H9 (cell line): ENCODE measurements around the gene FAM25A. TPM values are rescaled to one million over a fixed set of nuclear protein-coding genes. Genes with fewer than 3 reads are reported as not detected.

ENCODE experiments used
- DNase-seq: peaks from one replicate; pipeline ENCODE4 v3.0.0-alpha.2; 2017
- H2AFZ ChIP-seq: one replicate; pipeline ENCODE4 v1.6.1; 2013; ENCODE audit warnings: mild to moderate bottlenecking, low read length, control low read depth, moderate library complexity
- H2AK5ac ChIP-seq: 2 replicates; pipeline ENCODE4 v1.6.1; 2013; ENCODE audit warnings: low read length, control low read depth, mixed read lengths; ENCODE audit not compliant: insufficient read length
- H2BK120ac ChIP-seq: one replicate; pipeline ENCODE4 v1.6.1; 2013; ENCODE audit warnings: low read depth, mild to moderate bottlenecking, low read length, control low read depth, inconsistent platforms; ENCODE audit not compliant: poor library complexity, severe bottlenecking
- H2BK12ac ChIP-seq: 2 replicates; pipeline ENCODE4 v1.6.1; 2013; ENCODE audit warnings: low read length, control low read depth, mixed read lengths, low read depth; ENCODE audit not compliant: insufficient read length
- H2BK15ac ChIP-seq: 2 replicates; pipeline ENCODE4 v1.6.1; 2013; ENCODE audit warnings: low read depth, low read length, control low read depth
- H2BK20ac ChIP-seq: one replicate; pipeline ENCODE4 v1.6.1; 2013; ENCODE audit warnings: low read depth, mild to moderate bottlenecking, low read length, control low read depth, inconsistent platforms; ENCODE audit not compliant: poor library complexity, severe bottlenecking
- H2BK5ac ChIP-seq: 2 replicates; pipeline ENCODE4 v1.6.1; 2013; ENCODE audit warnings: low read length, control low read depth, mixed read lengths; ENCODE audit not compliant: insufficient read length
- H3K14ac ChIP-seq: 2 replicates; pipeline ENCODE4 v1.6.1; 2013; ENCODE audit warnings: low read length, control low read depth; ENCODE audit not compliant: insufficient read depth
- H3K18ac ChIP-seq: 2 replicates; pipeline ENCODE4 v1.6.1; 2013; ENCODE audit warnings: low read depth, mild to moderate bottlenecking, mixed read lengths, low read length, control low read depth; ENCODE audit not compliant: insufficient read length
- H3K23ac ChIP-seq: 2 replicates; pipeline ENCODE4 v1.6.1; 2013; ENCODE audit warnings: low read length, control low read depth, mixed read lengths, low read depth; ENCODE audit not compliant: insufficient read length
- H3K23me2 ChIP-seq: 2 replicates; pipeline ENCODE4 v1.6.1; 2013; ENCODE audit warnings: low read depth, mild to moderate bottlenecking, mixed read lengths, low read length, control low read depth; ENCODE audit not compliant: insufficient read length, poor library complexity, severe bottlenecking
- H3K27ac ChIP-seq: 2 replicates; pipeline ENCODE4 v1.5.1; 2013; ENCODE audit warnings: low read length, control low read depth, mixed read lengths, low read depth; ENCODE audit not compliant: insufficient read length
- H3K27me3 ChIP-seq: 2 replicates; pipeline ENCODE4 v1.6.1; 2013; ENCODE audit warnings: low read length, control low read depth, inconsistent platforms; ENCODE audit not compliant: insufficient read depth
- H3K4ac ChIP-seq: 2 replicates; pipeline ENCODE4 v1.6.1; 2013; ENCODE audit warnings: low read depth, mild to moderate bottlenecking, control low read depth, inconsistent platforms, low read length, moderate library complexity
- H3K4me1 ChIP-seq: 2 replicates; pipeline ENCODE4 v1.6.1; 2013; ENCODE audit warnings: low read length, control low read depth, inconsistent platforms; ENCODE audit not compliant: insufficient read depth
- H3K4me2 ChIP-seq: 2 replicates; pipeline ENCODE4 v1.6.1; 2013; ENCODE audit warnings: low read length, control low read depth, mixed read lengths; ENCODE audit not compliant: insufficient read length, insufficient read depth
- H3K56ac ChIP-seq: 2 replicates; pipeline ENCODE4 v1.6.1; 2013; ENCODE audit warnings: low read depth, mild to moderate bottlenecking, mixed read lengths, low read length, control low read depth; ENCODE audit not compliant: insufficient read length
- H3K79me1 ChIP-seq: 2 replicates; pipeline ENCODE4 v1.6.1; 2013; ENCODE audit warnings: low read depth, mild to moderate bottlenecking, moderate library complexity, low read length, control low read depth, inconsistent platforms; ENCODE audit not compliant: insufficient read depth, poor library complexity, severe bottlenecking
- H3K79me2 ChIP-seq: 2 replicates; pipeline ENCODE4 v1.6.1; 2013; ENCODE audit warnings: low read length, control low read depth, inconsistent platforms; ENCODE audit not compliant: insufficient read depth
- H3K9ac ChIP-seq: 2 replicates; pipeline ENCODE4 v1.6.1; 2013; ENCODE audit warnings: low read length, control low read depth, mixed read lengths; ENCODE audit not compliant: insufficient read length; ENCODE audit errors: extremely low read depth
- H3K9me3 ChIP-seq: one replicate; pipeline ENCODE4 v1.6.1; 2013; ENCODE audit warnings: low read depth, low read length, inconsistent platforms; ENCODE audit not compliant: control insufficient read depth
- H3T11ph ChIP-seq: one replicate; pipeline ENCODE4 v1.6.1; 2013; ENCODE audit warnings: mild to moderate bottlenecking, low read length, control low read depth, inconsistent platforms
- H4K20me1 ChIP-seq: one replicate; pipeline ENCODE4 v1.6.1; 2013; ENCODE audit not compliant: control insufficient read depth, insufficient read length, insufficient read depth
- H4K5ac ChIP-seq: 2 replicates; pipeline ENCODE4 v1.6.1; 2013; ENCODE audit warnings: low read depth, mild to moderate bottlenecking, mixed read lengths, low read length, control low read depth; ENCODE audit not compliant: insufficient read length
- H4K8ac ChIP-seq: replicated peaks from 2 replicates; pipeline ENCODE4 v1.6.1; 2013; ENCODE audit warnings: low read length, control low read depth, mixed read lengths, low read depth; ENCODE audit not compliant: insufficient read length
- H4K91ac ChIP-seq: 2 replicates; pipeline ENCODE4 v1.6.1; 2013; ENCODE audit warnings: low read depth, mild to moderate bottlenecking, moderate library complexity, mixed read lengths, low read length, control low read depth; ENCODE audit not compliant: insufficient read length
- H3K27ac Mint-ChIP-seq, 3 experiments: 2 replicates in 2 of 3; 3 replicates in 1 of 3; pipeline ENCODE4 v1.8.0; 2020 to 2021; ENCODE audit warnings: mixed read lengths in 3 of 3, mild to moderate bottlenecking in 1 of 3, moderate library complexity in 1 of 3
- H3K27me3 Mint-ChIP-seq: 2 replicates; pipeline ENCODE4 v1.8.0; 2021; ENCODE audit warnings: low read depth, mild to moderate bottlenecking, moderate library complexity, mixed read lengths
- H3K36me3 Mint-ChIP-seq, 3 experiments: 2 replicates in 2 of 3; 3 replicates in 1 of 3; pipeline ENCODE4 v1.8.0; 2020 to 2021; ENCODE audit warnings: low read depth in 3 of 3, mixed read lengths in 3 of 3; ENCODE audit not compliant: insufficient read depth in 1 of 3
- H3K4me1 Mint-ChIP-seq, 2 experiments: 2 replicates each; pipeline ENCODE4 v1.8.0; 2020; ENCODE audit warnings: mixed read lengths in 2 of 2
- H3K4me3 Mint-ChIP-seq, 2 experiments: 2 replicates in 1 of 2; 3 replicates in 1 of 2; pipeline ENCODE4 v1.8.0; 2020 to 2021; ENCODE audit warnings: mild to moderate bottlenecking in 2 of 2, mixed read lengths in 2 of 2, moderate library complexity in 1 of 2
- H3K9me3 Mint-ChIP-seq, 2 experiments: 2 replicates in 1 of 2; 3 replicates in 1 of 2; pipeline ENCODE4 v1.8.0; 2020; ENCODE audit warnings: mild to moderate bottlenecking in 2 of 2, mixed read lengths in 2 of 2, moderate library complexity in 1 of 2
- CTCF ChIP-seq: fragments of 200-600 bp; sonication (generic); conservative IDR thresholded peaks from 3 replicates; pipeline ENCODE4 v1.8.0; 2021; ENCODE audit warnings: antibody characterized with exemption, mild to moderate bottlenecking
- WGBS: extraction: QIAGEN DNeasy Blood & Tissue Kit; methylation state at CpG from one replicate; pipeline ENCODE4 v1.1.7; 2013; ENCODE audit warnings: missing lambda C conversion rate, low lambda C conversion rate, mixed read lengths; ENCODE audit not compliant: insufficient read length; ENCODE audit errors: extremely low coverage; 5-methylcytosine and 5-hydroxymethylcytosine counted together
- total RNA-seq: library from RNA; stranded (reverse); gene quantifications from 2 replicates; pipeline ENCODE4 v1.2.1, GENCODE V29; 2021

FAM25A gene
- total RNA-seq, 1 experiment from 2014 or later, result not detected

DNA sequence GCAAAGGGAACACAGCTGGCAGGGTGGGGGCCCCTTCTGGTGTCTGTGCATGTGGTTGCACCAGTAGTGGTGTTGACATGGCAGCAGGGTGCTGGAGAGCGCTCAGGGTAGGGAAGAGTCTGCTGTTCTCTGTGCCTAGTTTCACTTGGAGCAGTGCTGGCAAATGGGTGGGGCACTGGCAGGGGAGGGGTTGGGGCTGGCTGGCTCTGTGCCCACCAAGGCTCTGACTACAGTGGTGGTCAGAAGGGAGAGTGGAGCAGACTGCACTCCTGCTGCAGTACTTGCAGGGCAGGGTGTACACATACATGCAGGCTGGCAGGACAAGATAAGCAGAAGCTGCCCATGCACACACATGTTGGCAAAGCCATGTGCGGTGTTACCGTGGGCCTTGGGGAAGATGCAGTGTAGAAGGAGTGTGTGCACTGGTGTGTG, 18.2 kb downstream of the FAM25A start:
- H2BK12ac ChIP-seq, result no peak overlapping the region
- H3K4me2 ChIP-seq, result no peak overlapping the region
- no peaks in the 10 kb centered on the region for H3K23me2 ChIP-seq
- no peak overlapping the region for H2BK5ac ChIP-seq
- H3K14ac ChIP-seq, result no peak overlapping the region; the same call in 1 of the 2 replicates
- H3K56ac ChIP-seq, result no peak overlapping the region
- no peak for DNase-seq
- no peak overlapping the region for H3K9ac ChIP-seq
- no peak overlapping the region for H2BK20ac ChIP-seq
- H3K23ac ChIP-seq, result no peak overlapping the region
- no peaks in the 10 kb centered on the region for H4K20me1 ChIP-seq
- TF ChIP-seq CTCF, result no peak
- no peak overlapping the region for H4K8ac ChIP-seq
- no peak overlapping the region for H4K5ac ChIP-seq
- no peak overlapping the region for H3K4ac ChIP-seq
- Mint-ChIP-seq H3K36me3 (no peaks in the 10 kb centered on the region), H3K9me3 (no peaks in the 10 kb centered on the region), H3K27me3 (no peaks in the 10 kb centered on the region), H3K27ac (no peak overlapping the region; a peak in 1 of 7 replicates), H3K4me1 (no peaks in the 10 kb centered on the region), H3K4me3 (no peak overlapping the region)
- H2AK5ac ChIP-seq, result no peak overlapping the region
- no peak overlapping the region for H4K91ac ChIP-seq
- no peak overlapping the region for H2BK120ac ChIP-seq
- H3K9me3 ChIP-seq, result no peaks in the 10 kb centered on the region
- no peaks in the 10 kb centered on the region for H3K79me2 ChIP-seq
- H3K18ac ChIP-seq, result no peak overlapping the region
- no peak overlapping the region for H3K27ac ChIP-seq
- H3K4me1 ChIP-seq, result no peaks in the 10 kb centered on the region
- no CpG with 5 or more reads among the region's 3 CpGs for WGBS
- H3T11ph ChIP-seq, result no peak overlapping the region
- H2BK15ac ChIP-seq, result no peak overlapping the region
- H3K79me1 ChIP-seq, result no peaks in the 10 kb centered on the region
- H3K27me3 ChIP-seq, result no peaks in the 10 kb centered on the region
- H2AFZ ChIP-seq, result no peak overlapping the region
